Suppressor macrophage (primary cell): Measurements from ENCODE around the gene CACTIN.

Experiments used
- DNase-seq, 4 experiments: peaks; one replicate each; pipeline ENCODE4 v3.0.0-alpha.2; 2020 to 2022

CACTIN gene

GRCh38 chr19:3563709-3564524, 62.7 kb downstream of the CACTIN start:
- DNase-seq: peak in 3 of 4 experiments; percentile 73 to 74 (median 74)
